GM19025 (cell line): Measurements from ENCODE around the gene SERPINF2.
"Not testable (repeated sequence)": the region's sequence is repeated elsewhere in the genome, so short reads cannot be mapped to it uniquely, and the experiment has no call there.

Experiments
- ATAC-seq: cut with Tn5 transposase; IDR thresholded peaks from one replicate; pipeline ENCODE4 v1.9.1; 2021; ENCODE audit warnings: mild to moderate bottlenecking, low read depth, moderate library complexity; ENCODE audit not compliant: unreplicated experiment

Gene SERPINF2

DNA sequence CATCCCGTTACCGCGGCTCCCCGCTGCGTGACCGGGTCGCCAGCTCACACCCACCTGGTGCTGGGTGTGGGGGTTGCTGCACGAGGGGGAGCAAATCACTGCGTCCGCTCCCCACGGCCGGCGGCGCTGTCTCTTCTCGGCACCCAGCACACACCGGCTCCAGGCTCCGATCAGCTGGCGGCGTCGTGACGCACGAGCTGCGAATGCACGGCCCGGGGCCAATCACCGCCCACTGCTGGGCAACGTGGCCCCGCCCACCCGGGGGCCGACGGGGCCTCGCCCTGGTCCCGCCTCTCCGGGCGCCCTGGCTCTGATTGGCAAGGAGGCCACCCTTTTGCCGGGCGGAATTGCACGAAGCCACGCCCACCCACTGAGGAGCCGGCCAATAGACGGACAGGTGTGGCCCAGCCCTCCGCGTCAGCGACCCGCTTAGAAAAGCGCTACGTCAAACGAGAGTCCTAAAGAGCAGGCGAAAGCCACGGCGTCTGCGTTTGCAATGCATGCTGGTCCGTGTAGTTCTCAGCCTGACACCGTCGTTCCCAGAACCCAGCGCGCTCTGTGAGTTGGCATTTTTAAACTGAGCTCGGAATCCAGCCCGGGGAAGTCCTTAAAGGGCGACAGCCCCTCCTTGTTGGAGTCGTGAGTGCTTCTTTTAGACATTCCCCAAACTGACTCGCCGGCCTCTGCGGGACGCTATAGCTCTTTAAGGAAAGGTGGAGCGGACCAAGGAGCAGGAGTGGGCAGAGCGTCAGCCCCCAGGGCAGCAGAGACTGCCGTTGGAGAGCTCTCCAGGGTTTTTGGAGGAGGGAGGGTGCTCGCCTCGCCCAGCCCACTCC lies 26.4 kb upstream of the SERPINF2 start:
- ATAC-seq = peak; percentile 74

DNA sequence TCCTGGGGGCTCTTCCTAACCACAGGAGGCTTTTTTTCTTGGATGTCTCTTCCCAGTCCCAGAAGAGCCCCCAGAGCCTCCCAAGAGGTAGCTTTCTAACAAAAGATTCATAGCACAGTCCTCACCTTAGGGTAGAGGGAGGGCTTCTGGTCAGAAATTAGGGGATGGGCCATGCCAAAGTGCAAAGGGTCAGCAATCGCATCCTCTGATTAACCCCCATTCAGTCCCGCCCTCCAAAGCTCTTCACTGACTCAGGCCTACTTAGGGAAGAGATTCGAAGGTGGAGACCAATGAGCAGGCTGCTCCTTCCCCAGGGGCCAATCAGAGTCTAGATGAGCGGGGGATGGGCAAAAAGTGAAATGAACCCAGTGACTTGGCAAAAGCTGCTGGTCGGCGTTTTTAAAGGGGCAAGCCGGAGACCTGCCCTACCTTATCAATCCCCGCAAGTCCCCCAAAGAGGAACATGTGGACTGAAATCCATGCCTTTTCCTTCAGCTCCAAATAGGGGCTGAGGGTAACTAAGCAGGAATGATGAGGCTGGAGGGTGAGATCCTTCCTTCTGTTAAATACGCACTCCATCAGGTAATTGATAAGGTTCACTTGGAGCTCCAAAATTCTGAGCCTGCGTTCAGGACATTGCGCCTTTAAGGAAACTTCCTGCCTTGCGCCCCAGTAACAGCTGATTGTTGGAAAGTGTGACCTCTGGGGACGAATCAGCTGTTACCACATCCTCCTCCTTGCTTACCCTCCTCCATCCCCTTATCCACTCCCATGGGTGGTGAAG lies 25.6 kb upstream of the SERPINF2 start:
- peak; percentile 31 for ATAC-seq

DNA sequence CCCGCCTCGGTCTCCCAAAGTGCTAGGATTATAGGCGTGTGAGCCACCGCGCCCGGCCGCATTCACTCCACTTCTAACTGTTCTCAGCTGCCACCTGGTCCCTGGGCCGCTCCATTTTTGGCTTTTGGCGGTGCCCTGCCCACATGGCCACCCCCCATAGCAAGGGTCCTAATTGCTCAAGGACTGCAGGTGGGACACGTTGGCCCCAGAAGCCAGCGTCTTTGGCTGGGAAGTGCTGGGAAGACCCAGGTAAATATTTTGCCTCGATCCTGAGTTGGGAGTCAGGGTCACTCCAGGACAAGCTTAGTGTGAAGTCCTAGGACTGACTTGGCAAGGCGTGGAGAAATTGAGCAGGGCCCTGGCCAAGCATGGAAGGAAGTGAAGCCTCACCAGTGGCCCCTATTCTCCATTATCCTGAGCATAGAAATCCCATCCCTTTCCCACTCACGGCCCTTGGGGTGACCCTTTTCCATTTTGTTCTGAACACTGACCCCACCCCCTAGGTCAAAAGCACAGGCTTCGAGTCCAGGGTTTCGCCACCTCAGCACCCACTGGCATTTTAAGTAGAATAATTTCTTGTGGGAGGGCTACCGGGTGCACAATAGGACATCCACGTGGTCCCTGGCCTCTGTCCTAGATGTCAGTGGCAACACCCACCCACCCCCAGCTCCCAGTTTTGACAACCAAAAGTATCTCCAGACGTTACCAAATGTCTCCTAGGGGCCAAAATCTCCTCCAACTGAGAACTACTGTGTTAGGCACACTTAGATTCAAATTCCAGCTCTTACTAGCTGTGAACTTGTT lies 24.1 kb upstream of the SERPINF2 start:
- ATAC-seq = no peak

DNA sequence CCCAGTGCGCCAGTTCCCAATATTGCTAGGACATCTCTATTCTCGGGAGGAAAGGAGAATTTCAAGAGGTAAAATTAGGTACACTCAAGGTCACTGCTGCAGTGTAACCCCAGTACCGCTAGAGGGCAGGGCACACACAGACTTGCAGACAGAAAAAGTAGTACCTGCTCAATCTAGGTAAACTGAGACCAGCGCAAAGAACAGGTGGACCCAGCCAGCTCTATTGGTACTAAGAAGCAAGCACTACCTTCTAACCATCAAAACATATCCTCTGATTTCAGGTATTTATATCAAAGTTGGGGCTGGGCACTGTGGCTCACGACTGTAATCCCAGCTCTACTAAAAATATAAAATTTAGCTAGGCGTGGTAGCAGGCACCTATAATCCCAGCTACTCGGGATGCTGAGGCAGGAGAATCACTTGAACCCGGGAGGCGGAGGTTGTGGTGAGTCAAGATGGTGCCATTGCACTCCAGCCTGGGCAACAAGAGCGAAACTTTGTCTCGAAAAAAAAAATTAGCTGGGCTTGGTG lies 21.8 kb upstream of the SERPINF2 start:
- ATAC-seq = no peak

DNA sequence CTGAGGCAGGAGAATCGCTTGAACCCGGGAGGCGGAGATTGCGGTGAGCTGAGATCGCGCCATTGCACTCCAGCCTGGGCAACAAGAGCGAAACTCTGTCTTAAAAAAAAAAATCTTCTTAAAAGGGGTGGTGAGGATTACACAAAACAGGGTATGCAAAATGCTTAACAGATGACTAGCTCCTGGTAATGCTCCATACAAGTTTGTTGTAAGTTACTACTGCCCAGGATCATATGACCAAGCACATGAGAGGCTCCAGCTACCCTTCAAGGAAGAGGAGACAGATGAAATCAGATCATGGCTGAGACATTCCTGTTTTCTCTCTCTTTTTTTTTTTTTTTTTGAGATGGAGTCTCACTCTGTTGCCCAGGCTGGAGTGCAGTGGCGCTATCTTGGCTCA lies 20.6 kb upstream of the SERPINF2 start:
- ATAC-seq = not testable (repeated sequence)

DNA sequence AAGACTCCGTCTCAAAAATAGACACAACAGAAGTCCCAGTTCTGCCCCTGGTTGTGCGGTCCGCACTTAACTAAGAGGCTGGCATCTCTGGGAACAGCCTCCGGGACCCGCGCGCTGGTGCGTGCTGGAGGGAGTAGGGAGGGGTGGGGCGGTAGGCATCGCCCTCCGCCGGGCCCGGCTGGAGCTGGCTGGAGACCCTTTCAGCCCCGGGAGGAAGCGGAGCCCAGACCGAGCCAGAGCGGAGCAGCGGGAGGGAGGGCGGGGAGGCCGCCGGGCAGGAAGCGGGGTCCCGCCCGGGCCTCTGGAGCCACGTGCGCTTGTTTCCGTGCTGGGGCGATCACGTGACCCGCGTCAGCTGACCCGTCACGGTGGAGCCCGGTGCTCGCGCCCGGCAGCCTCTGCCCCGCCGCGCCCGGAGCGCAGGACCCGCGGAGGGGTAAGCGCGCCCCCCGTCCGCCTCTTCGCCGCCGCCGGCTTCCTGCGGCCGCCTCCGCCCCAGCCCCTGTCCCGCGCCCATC lies 18.3 kb upstream of the SERPINF2 start, which contains the start of gene WDR81:
Gene WDR81, plus strand, starts transcription at position 354 of the 518 bp plus-strand sequence. CDS start 256 bp downstream, outside the sequence.
- peak; percentile 62 for ATAC-seq

DNA sequence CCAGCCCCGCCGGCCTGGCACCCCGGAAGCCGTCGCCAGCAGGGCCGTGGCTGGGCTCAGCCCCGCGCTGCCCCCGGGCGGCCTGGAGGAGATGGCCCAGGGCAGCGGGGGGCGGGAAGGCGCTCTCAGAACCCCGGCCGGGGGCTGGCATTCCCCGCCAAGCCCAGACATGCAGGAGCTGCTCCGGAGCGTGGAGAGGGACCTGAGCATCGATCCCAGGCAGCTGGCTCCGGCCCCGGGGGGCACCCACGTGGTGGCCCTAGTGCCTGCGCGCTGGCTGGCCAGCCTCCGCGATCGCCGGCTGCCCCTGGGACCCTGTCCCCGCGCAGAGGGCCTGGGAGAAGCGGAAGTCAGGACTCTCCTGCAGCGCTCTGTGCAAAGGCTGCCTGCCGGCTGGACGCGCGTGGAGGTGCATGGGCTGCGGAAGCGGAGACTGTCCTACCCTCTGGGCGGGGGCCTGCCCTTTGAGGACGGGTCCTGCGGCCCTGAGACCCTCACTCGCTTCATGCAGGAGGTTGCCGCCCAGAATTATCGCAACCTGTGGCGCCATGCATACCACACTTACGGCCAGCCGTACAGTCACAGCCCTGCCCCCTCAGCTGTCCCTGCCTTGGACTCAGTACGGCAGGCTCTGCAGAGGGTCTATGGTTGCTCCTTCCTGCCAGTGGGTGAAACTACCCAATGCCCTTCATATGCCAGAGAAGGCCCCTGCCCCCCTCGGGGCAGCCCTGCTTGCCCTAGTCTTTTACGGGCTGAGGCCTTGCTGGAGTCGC lies 17.6 kb upstream of the SERPINF2 start:
- ATAC-seq = peak; percentile 29

DNA sequence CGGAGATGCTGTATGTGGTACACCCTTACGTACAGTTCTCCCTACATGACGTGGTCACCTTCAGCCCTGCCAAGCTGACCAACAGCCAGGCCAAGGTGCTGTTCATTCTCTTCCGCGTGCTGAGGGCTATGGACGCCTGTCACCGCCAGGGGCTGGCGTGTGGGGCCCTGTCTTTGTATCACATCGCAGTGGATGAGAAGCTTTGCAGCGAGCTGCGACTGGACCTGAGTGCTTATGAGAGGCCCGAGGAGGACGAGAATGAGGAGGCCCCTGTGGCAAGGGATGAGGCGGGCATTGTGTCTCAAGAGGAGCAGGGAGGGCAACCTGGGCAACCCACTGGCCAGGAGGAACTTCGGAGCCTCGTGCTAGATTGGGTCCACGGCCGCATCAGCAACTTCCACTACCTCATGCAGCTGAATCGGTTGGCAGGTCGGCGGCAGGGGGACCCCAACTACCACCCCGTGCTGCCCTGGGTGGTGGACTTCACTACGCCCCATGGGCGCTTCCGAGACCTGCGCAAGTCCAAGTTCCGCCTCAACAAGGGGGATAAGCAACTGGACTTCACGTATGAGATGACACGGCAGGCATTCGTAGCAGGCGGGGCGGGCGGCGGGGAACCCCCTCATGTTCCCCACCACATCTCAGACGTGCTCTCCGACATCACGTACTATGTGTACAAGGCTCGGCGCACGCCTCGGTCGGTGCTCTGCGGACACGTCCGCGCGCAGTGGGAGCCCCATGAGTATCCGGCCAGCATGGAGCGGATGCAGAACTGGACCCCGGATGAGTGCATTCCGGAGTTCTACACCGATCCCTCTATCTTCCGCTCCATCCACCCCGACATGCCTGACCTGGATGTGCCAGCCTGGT lies 16.8 kb upstream of the SERPINF2 start:
- ATAC-seq = no peak

DNA sequence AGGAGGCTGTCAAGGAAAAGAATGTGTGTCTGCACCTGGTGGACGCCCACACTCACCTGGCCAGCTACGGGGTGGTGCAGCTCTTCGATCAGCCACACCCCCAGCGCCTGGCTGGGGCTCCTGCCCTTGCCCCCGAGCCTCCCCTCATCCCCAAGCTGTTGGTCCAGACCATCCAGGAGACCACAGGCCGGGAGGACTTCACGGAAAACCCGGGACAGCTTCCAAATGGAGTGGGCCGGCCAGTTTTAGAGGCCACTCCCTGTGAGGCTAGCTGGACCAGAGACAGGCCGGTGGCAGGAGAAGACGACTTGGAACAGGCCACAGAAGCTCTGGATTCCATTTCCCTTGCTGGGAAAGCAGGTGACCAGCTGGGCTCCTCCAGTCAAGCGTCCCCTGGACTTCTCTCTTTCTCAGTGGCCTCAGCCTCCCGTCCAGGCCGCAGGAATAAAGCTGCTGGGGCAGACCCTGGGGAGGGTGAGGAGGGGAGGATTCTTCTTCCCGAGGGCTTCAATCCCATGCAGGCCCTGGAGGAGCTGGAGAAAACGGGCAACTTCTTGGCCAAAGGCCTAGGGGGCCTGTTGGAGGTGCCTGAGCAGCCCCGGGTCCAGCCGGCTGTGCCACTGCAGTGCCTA lies 15.9 kb upstream of the SERPINF2 start:
- no peak for ATAC-seq

DNA sequence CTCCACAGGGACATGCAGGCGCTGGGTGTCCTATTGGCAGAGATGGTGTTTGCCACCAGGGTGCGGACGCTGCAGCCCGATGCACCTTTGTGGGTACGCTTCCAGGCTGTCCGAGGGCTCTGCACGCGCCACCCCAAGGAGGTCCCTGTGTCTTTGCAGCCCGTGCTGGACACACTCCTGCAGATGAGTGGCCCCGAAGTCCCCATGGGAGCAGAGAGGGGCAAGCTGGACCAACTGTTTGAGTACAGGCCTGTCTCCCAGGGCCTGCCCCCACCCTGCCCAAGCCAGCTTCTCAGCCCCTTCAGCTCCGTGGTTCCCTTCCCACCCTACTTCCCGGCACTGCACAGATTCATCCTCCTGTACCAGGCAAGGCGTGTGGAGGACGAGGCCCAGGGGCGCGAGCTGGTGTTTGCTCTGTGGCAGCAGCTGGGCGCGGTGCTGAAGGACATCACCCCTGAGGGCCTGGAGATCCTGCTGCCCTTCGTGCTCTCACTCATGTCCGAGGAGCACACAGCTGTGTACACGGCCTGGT lies 15.3 kb upstream of the SERPINF2 start:
- no peak for ATAC-seq

DNA sequence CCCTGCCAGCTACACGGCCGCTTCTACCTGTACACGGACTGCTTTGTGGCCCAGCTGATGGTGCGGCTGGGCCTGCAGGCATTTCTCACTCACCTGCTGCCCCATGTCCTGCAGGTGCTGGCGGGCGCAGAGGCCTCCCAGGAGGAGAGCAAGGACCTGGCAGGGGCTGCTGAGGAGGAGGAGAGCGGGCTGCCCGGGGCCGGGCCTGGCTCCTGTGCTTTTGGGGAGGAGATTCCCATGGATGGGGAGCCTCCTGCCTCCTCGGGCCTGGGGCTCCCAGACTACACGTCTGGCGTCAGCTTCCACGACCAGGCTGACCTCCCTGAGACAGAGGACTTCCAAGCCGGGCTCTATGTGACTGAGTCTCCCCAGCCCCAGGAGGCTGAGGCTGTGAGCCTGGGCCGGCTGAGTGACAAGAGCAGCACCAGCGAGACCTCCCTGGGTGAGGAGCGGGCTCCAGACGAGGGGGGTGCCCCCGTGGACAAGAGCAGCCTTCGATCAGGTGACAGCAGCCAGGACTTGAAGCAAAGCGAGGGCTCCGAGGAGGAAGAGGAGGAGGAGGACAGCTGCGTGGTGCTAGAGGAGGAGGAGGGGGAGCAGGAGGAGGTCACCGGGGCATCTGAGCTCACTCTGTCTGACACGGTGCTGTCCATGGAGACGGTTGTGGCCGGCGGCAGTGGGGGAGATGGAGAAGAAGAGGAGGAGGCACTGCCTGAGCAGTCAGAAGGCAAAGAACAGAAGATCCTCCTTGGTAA lies 14.6 kb upstream of the SERPINF2 start:
- ATAC-seq = no peak

DNA sequence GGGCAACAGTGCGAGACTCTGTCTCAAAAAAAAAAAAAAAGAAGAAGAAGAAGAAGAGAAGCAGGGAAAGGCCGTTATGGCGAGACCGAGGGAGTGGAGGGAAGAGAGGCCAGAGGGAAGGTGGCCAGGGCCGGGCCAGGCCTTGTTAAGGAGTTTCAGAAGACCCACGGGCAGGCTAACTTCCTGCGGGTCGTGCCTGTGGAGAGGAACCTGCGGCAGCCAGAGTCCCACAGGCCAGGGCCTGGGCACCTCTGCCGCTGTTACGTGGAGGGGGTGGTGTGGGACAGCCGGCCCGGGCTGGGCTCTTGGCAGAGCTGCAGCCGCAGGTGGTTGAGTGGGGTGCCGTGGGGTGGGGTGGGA lies 12.7 kb upstream of the SERPINF2 start:
- ATAC-seq = no peak

DNA sequence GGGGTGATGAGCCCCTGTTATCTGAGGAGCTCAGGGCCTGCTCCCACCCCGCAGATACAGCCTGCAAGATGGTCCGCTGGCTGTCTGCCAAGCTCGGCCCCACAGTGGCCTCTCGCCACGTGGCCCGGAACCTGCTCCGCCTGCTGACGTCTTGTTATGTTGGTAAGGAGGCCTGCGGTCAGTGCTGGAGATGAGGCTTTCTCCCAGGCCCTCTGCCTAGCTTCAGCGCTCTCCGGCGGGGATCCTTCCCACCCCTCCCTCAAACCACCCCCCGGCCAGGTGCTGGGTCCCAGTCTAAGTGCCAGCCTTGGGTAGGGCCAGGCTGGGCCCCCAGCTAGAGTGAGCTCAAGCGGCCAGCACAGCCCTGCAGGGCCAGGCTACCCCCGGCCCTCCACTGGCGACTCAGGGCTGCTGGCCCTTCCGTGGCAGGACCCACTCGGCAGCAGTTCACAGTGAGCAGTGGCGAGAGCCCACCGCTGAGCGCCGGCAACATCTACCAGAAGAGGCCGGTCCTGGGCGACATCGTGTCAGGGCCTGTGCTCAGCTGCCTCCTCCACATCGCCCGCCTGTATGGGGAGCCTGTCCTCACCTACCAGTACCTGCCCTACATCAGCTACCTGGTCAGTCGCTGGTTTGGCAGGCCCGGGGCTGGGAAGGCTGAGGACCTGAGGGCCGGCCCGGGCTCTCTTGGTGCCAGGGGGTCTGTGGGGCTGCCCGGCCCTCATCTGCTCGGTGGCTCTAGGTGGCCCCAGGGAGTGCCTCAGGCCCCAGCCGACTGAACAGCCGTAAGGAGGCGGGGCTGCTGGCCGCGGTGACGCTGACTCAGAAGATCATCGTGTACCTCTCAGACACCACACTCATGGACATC lies 12.1 kb upstream of the SERPINF2 start:
- ATAC-seq = no peak

DNA sequence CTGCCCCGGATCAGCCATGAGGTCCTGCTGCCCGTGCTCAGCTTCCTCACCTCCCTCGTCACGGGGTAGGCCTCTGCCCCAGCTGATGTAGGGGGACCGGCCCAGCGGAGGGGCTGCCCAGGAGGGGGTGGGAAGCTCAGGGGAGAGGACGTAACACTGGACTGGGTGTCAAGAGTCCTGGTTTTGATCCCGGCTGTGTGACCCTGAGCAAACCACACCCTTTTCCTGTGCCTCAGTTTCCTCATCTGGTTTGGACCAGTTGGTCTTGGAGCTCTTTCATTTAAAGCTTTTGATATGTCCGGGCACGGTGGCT lies 11.5 kb upstream of the SERPINF2 start:
- ATAC-seq = no peak

DNA sequence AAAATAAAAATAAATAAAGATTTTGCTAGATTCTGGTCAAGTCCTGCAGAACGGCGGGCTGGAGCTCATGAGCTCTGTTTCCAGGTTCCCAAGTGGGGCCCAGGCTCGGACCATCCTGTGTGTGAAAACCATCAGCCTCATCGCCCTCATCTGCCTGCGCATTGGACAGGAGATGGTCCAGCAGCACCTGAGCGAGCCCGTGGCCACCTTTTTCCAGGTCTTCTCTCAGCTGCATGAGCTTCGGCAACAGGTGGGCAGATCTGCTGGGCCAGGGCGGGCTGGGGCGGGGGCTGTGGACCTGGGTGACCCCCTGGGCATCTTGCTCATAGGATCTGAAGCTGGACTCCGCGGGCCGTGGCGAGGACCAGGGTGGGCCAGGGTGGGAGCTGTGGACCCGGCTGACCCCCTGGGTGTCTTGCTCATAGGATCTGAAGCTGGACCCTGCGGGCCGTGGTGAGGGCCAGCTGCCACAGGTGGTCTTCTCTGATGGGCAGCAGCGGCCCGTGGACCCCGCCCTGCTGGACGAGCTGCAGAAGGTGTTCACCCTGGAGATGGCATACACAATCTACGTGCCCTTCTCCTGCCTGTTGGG lies 10.3 kb upstream of the SERPINF2 start:
- no peak for ATAC-seq

DNA sequence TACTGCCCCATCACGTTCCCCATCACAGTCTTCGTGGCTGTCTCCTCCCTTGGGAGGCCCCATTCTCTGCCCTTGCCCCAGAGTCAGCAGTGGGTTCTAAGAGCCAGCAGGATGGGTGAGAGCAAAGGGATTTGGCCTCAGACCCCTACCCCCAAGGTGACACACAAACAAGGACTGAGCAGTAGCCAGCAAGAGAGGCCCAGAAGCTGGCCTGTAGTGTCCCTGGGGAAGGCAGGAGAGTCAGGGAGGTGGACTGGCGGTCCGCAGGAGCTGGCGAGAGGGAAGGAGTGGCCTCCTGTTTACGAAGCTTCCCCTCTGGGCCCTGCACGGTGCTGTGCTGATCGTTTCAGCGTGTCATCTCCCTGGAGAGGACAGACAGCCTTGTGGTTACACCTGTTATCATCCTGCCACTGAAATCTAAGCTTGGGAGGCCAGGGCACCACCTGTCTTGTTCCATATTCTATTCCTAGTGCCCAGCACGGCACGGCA lies 9.8 kb upstream of the SERPINF2 start:
- no peak for ATAC-seq
